GM12878 (cell line): ENCODE results near the gene ADORA2B. TPM values are rescaled to one million over a fixed set of nuclear protein-coding genes. Genes with fewer than 3 reads are reported as not detected.

Source experiments
- ATAC-seq: fragments of 200-7000 bp; cut with Tn5 transposase; 3 replicates; pipeline ENCODE4 v1.9.1; 2020; ENCODE audit warnings: mild to moderate bottlenecking, moderate library complexity
- BruUV-seq: library from RNA; stranded (reverse); fragments of 400-500 nt; replicated peaks from 2 replicates; lab custom pipeline; 2021; lab: Mats Ljungman, UMichigan
- CTCF ChIA-PET: fragments of 300-600 bp; sonication (Branson Sonifier 250); formaldehyde crosslinking; extraction: SDS; loops from one replicate; lab custom pipeline; 2021; ENCODE audit warnings: inconsistent platforms; lab: Yijun Ruan, JAX
- POLR2A ChIA-PET: fragments of 350-600 bp; formaldehyde crosslinking; extraction: SDS; loops from one replicate; lab custom pipeline; 2021; ENCODE audit warnings: inconsistent platforms; lab: Charles Lee
- RAD21 ChIA-PET: fragments of 300-600 bp; sonication (Branson Sonifier 250); formaldehyde crosslinking; loops from one replicate; lab custom pipeline; 2023; ENCODE audit warnings: antibody characterized with exemption; ENCODE audit not compliant: unreplicated experiment; lab: Charles Lee
- SMC1A ChIA-PET: fragments of 300-600 bp; sonication (Branson Sonifier 250); formaldehyde crosslinking; loops from one replicate; lab custom pipeline; 2023; ENCODE audit not compliant: unreplicated experiment, uncharacterized antibody; lab: Charles Lee
- DNase-seq: peaks from one replicate; pipeline ENCODE4 v3.0.0-alpha.2; 2011; ENCODE audit warnings: low read depth, low spot score
- FAIRE-seq: peaks from 3 replicates; lab custom pipeline; 2011; peaks lifted over from hg19 to GRCh38; lab: Jason Lieb, UNC
- H2AFZ ChIP-seq: 2 replicates; pipeline ENCODE4 v1.6.0; 2011; ENCODE audit warnings: low read depth, low read length, control low read depth; ENCODE audit not compliant: control insufficient read depth
- H3K27ac ChIP-seq: 2 replicates; pipeline ENCODE4 v1.5.1; 2011; ENCODE audit warnings: control low read depth; ENCODE audit not compliant: control insufficient read depth, insufficient read depth
- H3K27me3 ChIP-seq, 2 experiments: replicated peaks in 1 of 2; 2 replicates each; pipeline versions ENCODE4 v1.6.0 to v1.6.1; 2011; ENCODE audit warnings: low read length in 1 of 2; ENCODE audit not compliant: control insufficient read depth in 2 of 2, insufficient read depth in 2 of 2
- H3K36me3 ChIP-seq, 2 experiments: 2 replicates each; pipeline ENCODE4 v1.5.1; 2011; ENCODE audit warnings: low read length in 1 of 2; ENCODE audit not compliant: control insufficient read depth in 2 of 2, insufficient read depth in 2 of 2
- H3K4me1 ChIP-seq: 2 replicates; pipeline ENCODE4 v1.6.1; 2011; ENCODE audit warnings: mild to moderate bottlenecking, low read length, moderate library complexity, mixed read lengths; ENCODE audit not compliant: control insufficient read depth, insufficient read depth
- H3K4me2 ChIP-seq: 2 replicates; pipeline ENCODE4 v1.6.0; 2011; ENCODE audit warnings: control low read depth; ENCODE audit not compliant: control insufficient read depth, insufficient read depth
- H3K4me3 ChIP-seq: fragments of 200-600 bp; sonication (generic); 2 replicates; pipeline ENCODE4 v1.5.1; 2016
- H3K79me2 ChIP-seq: 2 replicates; pipeline ENCODE4 v1.6.0; 2011; ENCODE audit warnings: low read length; ENCODE audit not compliant: control insufficient read depth, insufficient read depth
- H3K9ac ChIP-seq: 2 replicates; pipeline ENCODE4 v1.8.0; 2011; ENCODE audit warnings: low read length, control low read depth, mixed read lengths; ENCODE audit not compliant: control insufficient read depth, insufficient read depth
- H3K9me3 ChIP-seq: replicated peaks from 3 replicates; pipeline ENCODE4 v1.5.1; 2011; ENCODE audit warnings: mild to moderate bottlenecking, low read length; ENCODE audit not compliant: control insufficient read depth, insufficient read depth
- H4K20me1 ChIP-seq: 2 replicates; pipeline ENCODE4 v1.6.0; 2011; ENCODE audit not compliant: control insufficient read depth, insufficient read depth
- BMI1 ChIP-seq: fragments of 450-650 bp; IDR thresholded peaks from 2 replicates; pipeline ENCODE4 v1.6.1; 2016; ENCODE audit warnings: mild to moderate bottlenecking, moderate library complexity, borderline replicate concordance
- FOXM1 ChIP-seq: IDR thresholded peaks from 2 replicates; pipeline ENCODE4 v1.6.1; 2012; ENCODE audit warnings: low read depth, mild to moderate bottlenecking, inconsistent platforms, low read length, moderate library complexity
- HDAC6 ChIP-seq: fragments of 200-600 bp; sonication (generic); IDR thresholded peaks from one replicate; pipeline ENCODE4 v1.8.0; 2017; ENCODE audit warnings: antibody characterized with exemption; ENCODE audit not compliant: unreplicated experiment
- IRF5 ChIP-seq: fragments of 450-650 bp; IDR thresholded peaks from 2 replicates; pipeline ENCODE4 v1.6.1; 2017; ENCODE audit warnings: borderline replicate concordance
- MYB ChIP-seq: fragments of 150-350 bp; IDR thresholded peaks from 2 replicates; pipeline ENCODE4 v1.6.1; 2014; ENCODE audit warnings: mild to moderate bottlenecking, low read depth, low read length, borderline replicate concordance
- NR2F1 ChIP-seq: fragments of 450-650 bp; conservative IDR thresholded peaks from 2 replicates; pipeline ENCODE4 v1.6.1; 2017; ENCODE audit warnings: mild to moderate bottlenecking
- RAD21 ChIP-seq: IDR thresholded peaks from 2 replicates; pipeline ENCODE4 v1.6.1; 2011; ENCODE audit warnings: mild to moderate bottlenecking, low read depth, low read length, moderate library complexity; ENCODE audit not compliant: insufficient read depth
- SMARCA5 ChIP-seq: fragments of 450-650 bp; IDR thresholded peaks from 2 replicates; pipeline ENCODE4 v1.6.1; 2017; ENCODE audit warnings: mild to moderate bottlenecking
- SREBF1 ChIP-seq: IDR thresholded peaks from 2 replicates; pipeline ENCODE4 v1.6.1; 2012; ENCODE audit warnings: mild to moderate bottlenecking, low read length
- ZNF24 ChIP-seq: fragments of 450-650 bp; IDR thresholded peaks from 2 replicates; pipeline ENCODE4 v1.6.1; 2017; ENCODE audit warnings: antibody characterized with exemption, mild to moderate bottlenecking
- WGBS: methylation state at CpG from one replicate; pipeline ENCODE4 v1.1.6; 2016; ENCODE audit warnings: low lambda C conversion rate; ENCODE audit not compliant: insufficient replicate concordance, insufficient coverage; ENCODE audit errors: missing lambda C conversion rate; 5-methylcytosine and 5-hydroxymethylcytosine counted together
- in situ Hi-C: fragments of 300-500 bp; cut with MboI; formaldehyde crosslinking; loops from 9 replicates; pipeline ENCODE4 v1.14.3; 2018; ENCODE audit warnings: mixed read lengths
- intact Hi-C: fragments of 100-400 bp; cut with micrococcal nuclease; formaldehyde crosslinking; loops from one replicate; pipeline ENCODE4 v1.14.2; 2022; ENCODE audit not compliant: unreplicated experiment
- polyA plus RNA-seq, 11 experiments: library from polyadenylated mRNA; depleted of rRNA in 4 of 11; unstranded in 6 of 11; stranded (reverse) in 5 of 11; fragments of >200 nt; fragmentation: Nextera tagmentation in 4 of 11; fragmentation: Illumina TruSeq in 1 of 11; extraction: Ambion mirVana in 4 of 11; extraction: Trizol in 1 of 11; gene quantifications; 1 replicate in 1 of 11; 2 replicates in 10 of 11; pipeline versions ENCODE4 v1.2.1 to v1.2.3, GENCODE V29; 2011 to 2016; ENCODE audit warnings: inconsistent platforms in 2 of 11, missing spikeins in 2 of 11, low read depth in 1 of 11
- total RNA-seq, 4 experiments: library from RNA; depleted of rRNA in 3 of 4; stranded (reverse); fragments of >200 nt in 3 of 4; fragmentation: Illumina TruSeq in 1 of 4; extraction: Trizol in 1 of 4; gene quantifications; 2 replicates each; pipeline versions ENCODE4 v1.2.1 to v1.2.3, GENCODE V29; 2013 to 2021
- TF ChIP-seq, protein P1 (sequence below): fragments of 150-350 bp; IDR thresholded peaks from 2 replicates; pipeline ENCODE4 v1.6.1; 2016; ENCODE audit warnings: low read depth, low read length

Gene ADORA2B
- total and polyA plus RNA-seq, 10 of the 15 experiments (the other 5 are each of a cell fraction or from before 2014, with no cell fraction given) = 0.05 to 0.42 (median 0.17) TPM

DNA sequence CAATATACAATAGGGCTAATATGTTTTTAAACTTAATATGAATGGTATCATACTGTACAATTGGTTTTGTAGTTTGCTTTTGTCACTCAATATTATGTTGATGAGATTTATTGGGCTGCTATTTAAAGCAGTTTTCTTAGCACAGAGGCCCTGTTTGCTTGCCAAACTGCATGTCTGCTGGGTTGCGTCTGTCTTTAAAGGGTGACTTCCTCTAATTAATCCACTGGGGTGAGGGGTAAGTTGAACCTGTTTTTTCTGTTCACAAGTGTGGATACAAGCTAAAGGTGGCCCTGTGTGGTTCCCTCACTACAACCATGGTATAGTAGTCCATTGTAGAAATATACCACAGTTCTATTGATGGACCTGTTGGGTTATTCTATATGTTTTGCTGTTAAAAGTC is 74.4 kb downstream of the ADORA2B start:
- ChIA-PET CTCF (no interaction called here), POLR2A (interaction anchor here (0.5 kb wide), 1 partner anchor 21 kb away, joined by 3 read pairs; no protein-coding TSS in a partner anchor), RAD21 (no interaction called here), SMC1A (interaction anchor here (0.7 kb wide), 1 partner anchor 18 kb away, joined by 3 read pairs; no protein-coding TSS in a partner anchor)
- no peak overlapping the region for H3K4me3 ChIP-seq
- no peaks in the 10 kb centered on the region for H4K20me1 ChIP-seq
- H3K27ac ChIP-seq = no peak overlapping the region
- WGBS = 94% methylated on average over 1 of the region's 1 CpG
- H3K4me2 ChIP-seq = no peak overlapping the region
- no TSS peak for BruUV-seq
- H3K9me3 ChIP-seq = no peaks in the 10 kb centered on the region
- no peak for DNase-seq
- ATAC-seq = no peak
- no peaks in the 10 kb centered on the region for H3K4me1 ChIP-seq
- no peaks in the 10 kb centered on the region for H3K27me3 ChIP-seq
- H3K79me2 ChIP-seq = no peaks in the 10 kb centered on the region
- in situ Hi-C loops (no loop called here), intact Hi-C loops (no loop called here)
- H3K9ac ChIP-seq = no peak overlapping the region
- FAIRE-seq = no peak
- no peak overlapping the region for H2AFZ ChIP-seq
- no peak for TF ChIP-seq RAD21
- TF ChIP-seq, protein P1, sequence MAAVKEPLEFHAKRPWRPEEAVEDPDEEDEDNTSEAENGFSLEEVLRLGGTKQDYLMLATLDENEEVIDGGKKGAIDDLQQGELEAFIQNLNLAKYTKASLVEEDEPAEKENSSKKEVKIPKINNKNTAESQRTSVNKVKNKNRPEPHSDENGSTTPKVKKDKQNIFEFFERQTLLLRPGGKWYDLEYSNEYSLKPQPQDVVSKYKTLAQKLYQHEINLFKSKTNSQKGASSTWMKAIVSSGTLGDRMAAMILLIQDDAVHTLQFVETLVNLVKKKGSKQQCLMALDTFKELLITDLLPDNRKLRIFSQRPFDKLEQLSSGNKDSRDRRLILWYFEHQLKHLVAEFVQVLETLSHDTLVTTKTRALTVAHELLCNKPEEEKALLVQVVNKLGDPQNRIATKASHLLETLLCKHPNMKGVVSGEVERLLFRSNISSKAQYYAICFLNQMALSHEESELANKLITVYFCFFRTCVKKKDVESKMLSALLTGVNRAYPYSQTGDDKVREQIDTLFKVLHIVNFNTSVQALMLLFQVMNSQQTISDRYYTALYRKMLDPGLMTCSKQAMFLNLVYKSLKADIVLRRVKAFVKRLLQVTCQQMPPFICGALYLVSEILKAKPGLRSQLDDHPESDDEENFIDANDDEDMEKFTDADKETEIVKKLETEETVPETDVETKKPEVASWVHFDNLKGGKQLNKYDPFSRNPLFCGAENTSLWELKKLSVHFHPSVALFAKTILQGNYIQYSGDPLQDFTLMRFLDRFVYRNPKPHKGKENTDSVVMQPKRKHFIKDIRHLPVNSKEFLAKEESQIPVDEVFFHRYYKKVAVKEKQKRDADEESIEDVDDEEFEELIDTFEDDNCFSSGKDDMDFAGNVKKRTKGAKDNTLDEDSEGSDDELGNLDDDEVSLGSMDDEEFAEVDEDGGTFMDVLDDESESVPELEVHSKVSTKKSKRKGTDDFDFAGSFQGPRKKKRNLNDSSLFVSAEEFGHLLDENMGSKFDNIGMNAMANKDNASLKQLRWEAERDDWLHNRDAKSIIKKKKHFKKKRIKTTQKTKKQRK = no peak
- TF ChIP-seq IRF5 = no peak
- no peak for TF ChIP-seq ZNF24
- no peak for TF ChIP-seq BMI1
- TF ChIP-seq FOXM1 = no peak
- TF ChIP-seq HDAC6 = no peak
- no peak for TF ChIP-seq MYB
- TF ChIP-seq SREBF1 = no peak
- no peak for TF ChIP-seq SMARCA5
- TF ChIP-seq NR2F1 = no peak
- H3K36me3 ChIP-seq = peaks cover 0 to 10% of the 10 kb centered on the region in 2 experiments; a peak in 3 of 4 replicates
